ACHN (cell line): ENCODE measurements around the gene ANKRD62.
"Not testable (repeated sequence)": the region's sequence is repeated elsewhere in the genome, so short reads cannot be mapped to it uniquely, and the experiment has no call there.

Experiments
- DNase-seq: peaks from one replicate; pipeline ENCODE4 v3.0.0-alpha.2; 2015
- in situ Hi-C: cut with HindIII; loops from 2 replicates; pipeline ENCODE4 v1.10.0; 2017; ENCODE audit warnings: low sequenced_read_pairs, low pct_ligation_motif_present, low pct_unique_long_range_greater_than_20kb

The ANKRD62 gene

GRCh38 chr18:12064086-12064763, 29.4 kb upstream of the ANKRD62 start:
- no peak for DNase-seq
- in situ Hi-C loops: no loop called here

GRCh38 chr18:12065397-12065796, 28.2 kb upstream of the ANKRD62 start:
- in situ Hi-C loops: no loop called here
- no peak for DNase-seq

- in situ Hi-C loops: no loop called here
- no peak for DNase-seq
Observed at GRCh38 chr18:12066910-12067511, 26.6 kb upstream of the ANKRD62 start.

- no peak for DNase-seq
- in situ Hi-C loops: no loop called here
Observed at GRCh38 chr18:12067671-12068070, 26.0 kb upstream of the ANKRD62 start.

- DNase-seq, in situ Hi-C loops: not testable (repeated sequence)
Observed at GRCh38 chr18:12068316-12068949, 25.2 kb upstream of the ANKRD62 start.

- no peak for DNase-seq
- in situ Hi-C loops: no loop called here
Observed at GRCh38 chr18:12068950-12069320, 24.7 kb upstream of the ANKRD62 start.

- DNase-seq, in situ Hi-C loops: not testable (repeated sequence)
Observed at GRCh38 chr18:12071066-12071465, 22.6 kb upstream of the ANKRD62 start.

- DNase-seq: no peak
- in situ Hi-C loops: no loop called here
Observed at GRCh38 chr18:12072996-12073395, 20.6 kb upstream of the ANKRD62 start.

GRCh38 chr18:12074736-12075135, 18.9 kb upstream of the ANKRD62 start:
- no peak for DNase-seq

GRCh38 chr18:12076424-12077140, 17.1 kb upstream of the ANKRD62 start:
- no peak for DNase-seq
- in situ Hi-C loops: no loop called here

More at GRCh38 chr18:12074736-12075135, 18.9 kb upstream of the ANKRD62 start:
- in situ Hi-C loops: no loop called here

- DNase-seq: not testable (repeated sequence)
Observed at GRCh38 chr18:12077994-12078393, 15.6 kb upstream of the ANKRD62 start.

GRCh38 chr18:12079491-12080237, 14.0 kb upstream of the ANKRD62 start:
- no peak for DNase-seq
- in situ Hi-C loops: no loop called here

More at GRCh38 chr18:12077994-12078393, 15.6 kb upstream of the ANKRD62 start:
- in situ Hi-C loops: not testable (repeated sequence)

GRCh38 chr18:12085136-12085535, 8.5 kb upstream of the ANKRD62 start:
- no peak for DNase-seq

GRCh38 chr18:12085786-12086185, 7.9 kb upstream of the ANKRD62 start:
- in situ Hi-C loops: no loop called here
- DNase-seq: no peak

More at GRCh38 chr18:12085136-12085535, 8.5 kb upstream of the ANKRD62 start:
- in situ Hi-C loops: no loop called here

- in situ Hi-C loops: no loop called here
- DNase-seq: no peak
Observed at GRCh38 chr18:12086249-12086648, 7.4 kb upstream of the ANKRD62 start.

GRCh38 chr18:12086677-12087470, 6.8 kb upstream of the ANKRD62 start:
- DNase-seq: no peak
- in situ Hi-C loops: no loop called here

GRCh38 chr18:12087471-12088025, 6.1 kb upstream of the ANKRD62 start:
- no peak for DNase-seq
- in situ Hi-C loops: no loop called here

- no peak for DNase-seq
- in situ Hi-C loops: no loop called here
Observed at GRCh38 chr18:12088096-12088495, 5.5 kb upstream of the ANKRD62 start.
